ENCODE results near the gene PDPN. TPM values are rescaled to one million over a fixed set of nuclear protein-coding genes. Genes with fewer than 3 reads are reported as not detected.

Gene PDPN
- total RNA-seq, 4 donors from 2014 or later: 3.9 to 21.4 (median 14.3) TPM

- Histone ChIP-seq H3K4me3 (replicated peaks in 1 of 3) (no peak overlapping the region), H3K9me3 (no peaks in the 10 kb centered on the region), H3K27me3 (no peaks in the 10 kb centered on the region), H3K27ac (no peak overlapping the region), H3K4me1 (no peaks in the 10 kb centered on the region), H3K36me3 (no peaks in the 10 kb centered on the region)
- DNase-seq: no peak
- WGBS, 2 donors: 48 to 76% methylated on average over 1 of the region's 1 CpG
- intact Hi-C loops (cut with DNase I): no loop called here
- no peak for TF ChIP-seq POLR2A (IDR thresholded peaks at IDR 0.05)
- no peak for TF ChIP-seq CTCF (IDR thresholded peaks at IDR 0.05)
Observed at GRCh38 chr1:13605159-13605558, 21.5 kb downstream of the PDPN start.

GRCh38 chr1:13607002-13607401 lies 23.4 kb downstream of the PDPN start:
- intact Hi-C loops (cut with DNase I): no loop called here
- Histone ChIP-seq H3K27ac (no peak overlapping the region), H3K4me1 (no peaks in the 10 kb centered on the region), H3K9me3 (no peaks in the 10 kb centered on the region), H3K27me3 (no peaks in the 10 kb centered on the region), H3K4me3 (replicated peaks in 1 of 3) (no peak overlapping the region), H3K36me3 (no peaks in the 10 kb centered on the region)
- DNase-seq: no peak
- no peak for TF ChIP-seq CTCF (IDR thresholded peaks at IDR 0.05)
- TF ChIP-seq POLR2A (IDR thresholded peaks at IDR 0.05): no peak
- WGBS, 2 donors: 96% methylated on average over 8 of the region's 8 CpGs

GRCh38 chr1:13616234-13616633 lies 32.6 kb downstream of the PDPN start:
- H3K27me3 ChIP-seq: no peaks in the 10 kb centered on the region
- H3K9me3 ChIP-seq: no peaks in the 10 kb centered on the region
- no peaks in the 10 kb centered on the region for H3K4me1 ChIP-seq
- no peak for TF ChIP-seq POLR2A (IDR thresholded peaks at IDR 0.05)
- TF ChIP-seq CTCF (IDR thresholded peaks at IDR 0.05): no peak
- intact Hi-C loops (cut with DNase I): no loop called here
- no peak overlapping the region for H3K4me3 ChIP-seq (replicated peaks in 1 of 3)
- no peak for DNase-seq
- H3K27ac ChIP-seq: no peak overlapping the region
- no peaks in the 10 kb centered on the region for H3K36me3 ChIP-seq
- WGBS, 2 donors: 90 to 92% methylated on average over 5 of the region's 5 CpGs

GRCh38 chr1:13617108-13617507 lies 33.5 kb downstream of the PDPN start:
- Histone ChIP-seq H3K4me3 (replicated peaks in 1 of 3) (no peak overlapping the region), H3K4me1 (no peaks in the 10 kb centered on the region), H3K36me3 (no peaks in the 10 kb centered on the region), H3K27ac (no peak overlapping the region), H3K9me3 (no peaks in the 10 kb centered on the region), H3K27me3 (no peaks in the 10 kb centered on the region)
- DNase-seq: no peak
- no peak for TF ChIP-seq CTCF (IDR thresholded peaks at IDR 0.05)
- intact Hi-C loops (cut with DNase I): no loop called here
- WGBS, 2 donors: 84 to 90% methylated on average over 4 of the region's 4 CpGs

GRCh38 chr1:13617773-13618172 lies 34.1 kb downstream of the PDPN start:
- DNase-seq: no peak
- no peak for TF ChIP-seq CTCF (IDR thresholded peaks at IDR 0.05)
- Histone ChIP-seq H3K36me3 (no peaks in the 10 kb centered on the region), H3K27ac (no peak overlapping the region), H3K4me1 (no peaks in the 10 kb centered on the region), H3K9me3 (no peaks in the 10 kb centered on the region), H3K4me3 (replicated peaks in 1 of 3) (no peak overlapping the region), H3K27me3 (no peaks in the 10 kb centered on the region)
- 79 to 94% methylated on average over 1 of the region's 1 CpG for WGBS, 2 donors
- intact Hi-C loops (cut with DNase I): no loop called here
